ENCODE data around the gene RGS10.

The RGS10 gene

GRCh38 chr10:119500821-119501220 is 41.7 kb downstream of the RGS10 start:
- Histone ChIP-seq H3K4me1 (ENCODE audit: control insufficient read depth, low read depth, low read length) (peaks cover 3% of the 10 kb centered on the region), H3K27me3 (ENCODE audit: control insufficient read depth, insufficient read depth, low read length) (no peaks in the 10 kb centered on the region), H3K36me3 (ENCODE audit: control insufficient read depth, low read depth, low read length) (no peaks in the 10 kb centered on the region), H3K9me3 (ENCODE audit: control insufficient read depth, low read depth, low read length) (no peaks in the 10 kb centered on the region), H3K9ac (ENCODE audit: low read length) (no peak overlapping the region), H3K27ac (ENCODE audit: low read length) (no peak overlapping the region), H3K4me3 (ENCODE audit: low read length) (no peak overlapping the region)

DNA sequence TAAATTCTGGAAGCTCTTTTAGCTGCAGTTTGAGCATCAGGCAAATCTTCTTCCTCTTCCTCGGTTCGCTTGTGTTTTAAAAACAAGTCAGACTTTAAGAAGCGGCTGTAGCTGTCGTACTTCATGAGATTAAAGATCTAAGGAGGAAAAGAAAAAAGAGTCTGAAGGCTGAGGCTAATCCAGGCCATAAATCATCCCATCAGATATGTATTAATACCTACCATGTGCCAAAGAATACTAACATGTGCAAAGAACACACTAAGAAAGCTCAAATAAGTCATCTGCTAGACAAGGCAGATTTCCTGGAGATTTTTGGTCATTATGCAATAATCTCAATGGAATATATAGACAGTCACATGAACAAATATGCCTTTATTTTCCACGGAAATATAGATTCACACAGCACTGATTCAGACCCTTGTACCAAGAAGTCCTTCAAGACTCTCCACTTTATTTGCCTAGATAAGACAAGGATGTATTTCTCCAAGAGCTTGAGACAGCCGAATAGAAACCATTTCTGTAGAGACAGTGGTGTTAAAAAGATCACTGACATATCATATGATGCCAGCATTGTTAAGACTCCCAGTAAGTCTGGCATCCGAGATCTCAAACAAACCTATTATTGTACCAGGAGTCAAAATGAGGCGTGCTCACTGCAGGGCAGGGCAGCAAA is 42.3 kb downstream of the RGS10 start:
- Histone ChIP-seq H3K4me1 (ENCODE audit: control insufficient read depth, low read depth, low read length) (peaks cover 3% of the 10 kb centered on the region), H3K27me3 (ENCODE audit: control insufficient read depth, insufficient read depth, low read length) (peaks cover under 1% of the 10 kb centered on the region), H3K4me3 (ENCODE audit: low read length) (no peak overlapping the region), H3K9ac (ENCODE audit: low read length) (no peak overlapping the region), H3K27ac (ENCODE audit: low read length) (no peak overlapping the region), H3K36me3 (ENCODE audit: control insufficient read depth, low read depth, low read length) (no peaks in the 10 kb centered on the region), H3K9me3 (ENCODE audit: control insufficient read depth, low read depth, low read length) (no peaks in the 10 kb centered on the region)

DNA sequence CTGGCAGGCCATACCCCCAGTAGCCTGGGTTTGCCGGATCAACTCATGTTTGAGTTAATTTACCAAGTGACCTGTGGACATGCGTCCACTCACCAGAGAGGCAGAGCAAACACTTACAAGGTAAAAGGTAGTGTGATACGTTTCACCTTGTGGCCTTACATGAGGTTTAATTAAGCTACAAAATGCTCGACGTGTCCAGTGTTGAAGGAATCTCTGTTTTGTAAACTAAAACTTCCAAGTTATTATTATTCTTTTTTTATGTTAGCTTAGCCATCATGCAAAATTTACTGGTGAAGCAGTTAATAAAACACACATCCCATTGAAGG is 42.9 kb downstream of the RGS10 start:
- H3K9me3 ChIP-seq (ENCODE audit: control insufficient read depth, low read depth, low read length), result no peaks in the 10 kb centered on the region
- peaks cover 3% of the 10 kb centered on the region for H3K4me1 ChIP-seq (ENCODE audit: control insufficient read depth, low read depth, low read length)
- H3K36me3 ChIP-seq (ENCODE audit: control insufficient read depth, low read depth, low read length), result no peaks in the 10 kb centered on the region
- no peak overlapping the region for H3K9ac ChIP-seq (ENCODE audit: low read length)
- no peak overlapping the region for H3K4me3 ChIP-seq (ENCODE audit: low read length)
- H3K27ac ChIP-seq (ENCODE audit: low read length), result no peak overlapping the region
- peaks cover 7% of the 10 kb centered on the region for H3K27me3 ChIP-seq (ENCODE audit: control insufficient read depth, insufficient read depth, low read length)

DNA sequence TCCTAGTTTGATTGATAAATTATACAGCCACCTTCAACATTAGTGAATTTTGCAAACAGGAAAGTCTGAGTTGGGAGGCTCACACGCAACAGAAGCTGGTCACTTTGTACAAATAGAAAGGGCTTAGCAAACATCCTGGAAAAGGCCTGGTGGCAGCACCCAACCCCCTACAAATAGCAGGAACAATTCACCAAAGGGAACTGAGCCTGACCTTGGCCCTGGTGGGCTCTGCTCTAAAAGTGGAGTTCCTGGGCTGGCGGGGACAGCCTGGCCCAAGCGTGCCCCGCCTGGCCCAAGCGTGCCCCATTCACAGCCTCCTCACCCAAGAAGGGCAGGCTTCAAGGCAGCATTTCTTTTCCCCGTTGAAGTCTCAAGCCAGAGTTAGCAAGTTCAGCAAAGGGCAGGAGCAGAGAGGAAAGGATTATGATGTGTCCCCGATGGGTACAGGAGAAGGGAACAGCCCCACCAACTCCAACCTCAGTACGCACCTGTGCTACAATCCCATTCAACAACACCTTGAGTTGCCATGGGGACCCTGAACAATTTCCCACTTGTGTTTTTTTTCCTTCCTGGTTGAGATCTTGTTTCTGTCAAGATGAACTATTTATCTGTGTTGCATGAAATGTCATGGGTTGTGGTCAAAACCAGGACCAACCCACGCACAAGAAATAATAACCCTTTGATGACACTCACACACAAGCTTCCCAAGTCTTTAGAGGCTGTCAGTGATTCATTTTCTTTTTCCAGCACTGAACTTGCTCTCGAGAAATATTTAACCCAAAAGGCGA is 43.4 kb downstream of the RGS10 start:
- no peaks in the 10 kb centered on the region for H3K36me3 ChIP-seq (ENCODE audit: control insufficient read depth, low read depth, low read length)
- no peak overlapping the region for H3K9ac ChIP-seq (ENCODE audit: low read length)
- peaks cover 3% of the 10 kb centered on the region for H3K4me1 ChIP-seq (ENCODE audit: control insufficient read depth, low read depth, low read length)
- no peaks in the 10 kb centered on the region for H3K9me3 ChIP-seq (ENCODE audit: control insufficient read depth, low read depth, low read length)
- no peak overlapping the region for H3K27ac ChIP-seq (ENCODE audit: low read length)
- no peak overlapping the region for H3K4me3 ChIP-seq (ENCODE audit: low read length)
- peaks cover 12% of the 10 kb centered on the region for H3K27me3 ChIP-seq (ENCODE audit: control insufficient read depth, insufficient read depth, low read length)

GRCh38 chr10:119497243-119497642 is 45.3 kb downstream of the RGS10 start:
- Histone ChIP-seq H3K27ac (ENCODE audit: low read length) (no peak overlapping the region), H3K27me3 (ENCODE audit: control insufficient read depth, insufficient read depth, low read length) (peaks cover 12% of the 10 kb centered on the region), H3K4me1 (ENCODE audit: control insufficient read depth, low read depth, low read length) (peaks cover 3% of the 10 kb centered on the region), H3K9me3 (ENCODE audit: control insufficient read depth, low read depth, low read length) (no peaks in the 10 kb centered on the region), H3K4me3 (ENCODE audit: low read length) (no peak overlapping the region), H3K36me3 (ENCODE audit: control insufficient read depth, low read depth, low read length) (no peaks in the 10 kb centered on the region), H3K9ac (ENCODE audit: low read length) (no peak overlapping the region)

DNA sequence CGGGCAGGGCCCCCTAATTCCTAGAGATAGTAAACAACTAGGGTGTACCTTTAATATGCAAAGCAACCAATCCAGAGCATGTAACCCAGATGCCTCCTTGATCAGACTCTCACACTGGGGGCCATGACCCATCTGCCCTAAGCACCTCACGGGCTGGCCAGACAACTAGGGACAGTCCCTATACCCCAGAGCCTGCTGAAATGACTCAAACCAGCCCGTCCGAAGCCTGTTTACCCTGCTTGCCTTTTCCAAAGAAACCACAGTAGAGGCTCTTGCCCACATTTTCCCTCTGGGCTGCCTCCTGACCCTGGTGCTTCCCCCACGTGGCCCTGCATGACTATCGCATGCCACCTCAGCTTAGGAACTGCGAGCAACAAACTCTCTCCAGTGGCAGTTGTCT is 46.2 kb downstream of the RGS10 start:
- Histone ChIP-seq H3K27me3 (ENCODE audit: control insufficient read depth, insufficient read depth, low read length) (peaks cover 12% of the 10 kb centered on the region), H3K4me3 (ENCODE audit: low read length) (no peak overlapping the region), H3K36me3 (ENCODE audit: control insufficient read depth, low read depth, low read length) (no peaks in the 10 kb centered on the region), H3K9me3 (ENCODE audit: control insufficient read depth, low read depth, low read length) (no peaks in the 10 kb centered on the region), H3K9ac (ENCODE audit: low read length) (no peak overlapping the region), H3K27ac (ENCODE audit: low read length) (no peak overlapping the region), H3K4me1 (ENCODE audit: control insufficient read depth, low read depth, low read length) (peaks cover 3% of the 10 kb centered on the region)

DNA sequence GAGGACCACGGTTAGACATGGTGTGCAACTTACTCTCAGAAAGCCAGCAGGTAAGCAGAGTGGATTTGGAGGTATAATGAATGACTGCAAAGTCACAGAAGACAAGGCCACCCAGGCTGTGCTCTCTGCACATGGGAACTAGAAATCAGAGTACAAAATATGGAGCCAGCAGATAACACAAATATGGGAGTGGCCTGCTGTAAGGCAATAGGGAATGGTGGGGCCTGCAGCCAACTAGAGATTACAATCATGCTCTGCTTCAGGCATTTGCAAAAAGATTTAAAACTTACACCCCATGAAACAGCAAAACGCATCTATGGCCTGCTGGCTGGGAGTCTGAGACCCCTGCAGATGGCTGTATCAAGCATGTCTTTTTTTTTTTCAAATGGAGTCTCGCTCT is 47.0 kb downstream of the RGS10 start:
- no peak overlapping the region for H3K27ac ChIP-seq (ENCODE audit: low read length)
- H3K4me1 ChIP-seq (ENCODE audit: control insufficient read depth, low read depth, low read length), result peaks cover 3% of the 10 kb centered on the region
- no peaks in the 10 kb centered on the region for H3K9me3 ChIP-seq (ENCODE audit: control insufficient read depth, low read depth, low read length)
- no peaks in the 10 kb centered on the region for H3K36me3 ChIP-seq (ENCODE audit: control insufficient read depth, low read depth, low read length)
- H3K27me3 ChIP-seq (ENCODE audit: control insufficient read depth, insufficient read depth, low read length), result peaks cover 12% of the 10 kb centered on the region
- no peak overlapping the region for H3K4me3 ChIP-seq (ENCODE audit: low read length)
- H3K9ac ChIP-seq (ENCODE audit: low read length), result no peak overlapping the region

- peaks cover 12% of the 10 kb centered on the region for H3K27me3 ChIP-seq (ENCODE audit: control insufficient read depth, insufficient read depth, low read length)
- no peak overlapping the region for H3K4me3 ChIP-seq (ENCODE audit: low read length)
- no peak overlapping the region for H3K9ac ChIP-seq (ENCODE audit: low read length)
- peaks cover 3% of the 10 kb centered on the region for H3K4me1 ChIP-seq (ENCODE audit: control insufficient read depth, low read depth, low read length)
- no peaks in the 10 kb centered on the region for H3K36me3 ChIP-seq (ENCODE audit: control insufficient read depth, low read depth, low read length)
- H3K9me3 ChIP-seq (ENCODE audit: control insufficient read depth, low read depth, low read length), result no peaks in the 10 kb centered on the region
- H3K27ac ChIP-seq (ENCODE audit: low read length), result no peak overlapping the region
These were observed 47.5 kb downstream of the RGS10 start for GRCh38 chr10:119495021-119495505.

GRCh38 chr10:119494236-119495020 is 48.1 kb downstream of the RGS10 start:
- Histone ChIP-seq H3K36me3 (ENCODE audit: control insufficient read depth, low read depth, low read length) (no peaks in the 10 kb centered on the region), H3K27ac (ENCODE audit: low read length) (no peak overlapping the region), H3K9ac (ENCODE audit: low read length) (no peak overlapping the region), H3K27me3 (ENCODE audit: control insufficient read depth, insufficient read depth, low read length) (peaks cover 12% of the 10 kb centered on the region), H3K4me1 (ENCODE audit: control insufficient read depth, low read depth, low read length) (peaks cover 3% of the 10 kb centered on the region), H3K4me3 (ENCODE audit: low read length) (no peak overlapping the region), H3K9me3 (ENCODE audit: control insufficient read depth, low read depth, low read length) (no peaks in the 10 kb centered on the region)

- H3K27ac ChIP-seq (ENCODE audit: low read length), result no peak overlapping the region
- no peaks in the 10 kb centered on the region for H3K36me3 ChIP-seq (ENCODE audit: control insufficient read depth, low read depth, low read length)
- no peaks in the 10 kb centered on the region for H3K9me3 ChIP-seq (ENCODE audit: control insufficient read depth, low read depth, low read length)
- H3K4me1 ChIP-seq (ENCODE audit: control insufficient read depth, low read depth, low read length), result peaks cover 3% of the 10 kb centered on the region
- no peak overlapping the region for H3K4me3 ChIP-seq (ENCODE audit: low read length)
- peaks cover 12% of the 10 kb centered on the region for H3K27me3 ChIP-seq (ENCODE audit: control insufficient read depth, insufficient read depth, low read length)
- no peak overlapping the region for H3K9ac ChIP-seq (ENCODE audit: low read length)
These were observed 49.4 kb downstream of the RGS10 start for GRCh38 chr10:119493155-119493554.

GRCh38 chr10:119491966-119492757 is 50.4 kb downstream of the RGS10 start:
- Histone ChIP-seq H3K36me3 (ENCODE audit: control insufficient read depth, low read depth, low read length) (no peaks in the 10 kb centered on the region), H3K9ac (ENCODE audit: low read length) (no peak overlapping the region), H3K4me1 (ENCODE audit: control insufficient read depth, low read depth, low read length) (peaks cover 3% of the 10 kb centered on the region), H3K4me3 (ENCODE audit: low read length) (no peak overlapping the region), H3K27ac (ENCODE audit: low read length) (no peak overlapping the region), H3K27me3 (ENCODE audit: control insufficient read depth, insufficient read depth, low read length) (peaks cover 20% of the 10 kb centered on the region), H3K9me3 (ENCODE audit: control insufficient read depth, low read depth, low read length) (no peaks in the 10 kb centered on the region)

Data from iPS-18a (cell line).